Fibroblast of lung (primary cell): ENCODE results near the gene MITF.
"Not testable (repeated sequence)": the region's sequence is repeated elsewhere in the genome, so short reads cannot be mapped to it uniquely, and the experiment has no call there.

Experiments used
- EZH2 ChIP-seq: IDR thresholded peaks from 2 replicates; pipeline ENCODE4 v1.5.1; 2012; ENCODE audit warnings: low read length, control low read depth, mild to moderate bottlenecking; ENCODE audit errors: missing control alignments
- TF ChIP-seq, protein P1 (sequence below), 2 donors: IDR thresholded peaks in 1 of 2; conservative IDR thresholded peaks in 1 of 2; 1 replicate in 1 of 2; 2 replicates in 1 of 2; pipeline ENCODE4 v1.5.1; 2011 to 2012; ENCODE audit warnings: low read length in 2 of 2, control low read depth in 1 of 2, inconsistent platforms in 1 of 2, low read depth in 1 of 2, mild to moderate bottlenecking in 1 of 2

DNA sequence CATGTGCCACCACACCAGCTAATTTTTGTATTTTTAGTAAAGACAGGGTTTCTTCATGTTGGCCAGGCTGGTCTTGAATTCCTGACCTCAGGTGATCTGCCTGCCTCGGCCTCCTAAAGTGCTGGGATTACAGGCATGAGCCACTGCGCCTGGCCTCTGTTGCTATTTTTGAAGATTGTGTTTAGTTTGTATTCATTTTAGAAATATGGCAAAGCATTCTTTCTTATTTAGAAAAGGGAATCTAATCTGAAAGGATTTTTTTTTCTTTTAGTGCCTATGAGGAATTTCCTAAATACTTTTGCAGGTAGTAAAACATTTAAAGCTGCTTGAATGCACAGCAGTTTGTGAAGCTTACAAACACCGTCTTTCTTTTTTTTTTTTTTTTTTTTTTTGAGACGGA is 56.9 kb downstream of the MITF start:
- TF ChIP-seq, protein P1, sequence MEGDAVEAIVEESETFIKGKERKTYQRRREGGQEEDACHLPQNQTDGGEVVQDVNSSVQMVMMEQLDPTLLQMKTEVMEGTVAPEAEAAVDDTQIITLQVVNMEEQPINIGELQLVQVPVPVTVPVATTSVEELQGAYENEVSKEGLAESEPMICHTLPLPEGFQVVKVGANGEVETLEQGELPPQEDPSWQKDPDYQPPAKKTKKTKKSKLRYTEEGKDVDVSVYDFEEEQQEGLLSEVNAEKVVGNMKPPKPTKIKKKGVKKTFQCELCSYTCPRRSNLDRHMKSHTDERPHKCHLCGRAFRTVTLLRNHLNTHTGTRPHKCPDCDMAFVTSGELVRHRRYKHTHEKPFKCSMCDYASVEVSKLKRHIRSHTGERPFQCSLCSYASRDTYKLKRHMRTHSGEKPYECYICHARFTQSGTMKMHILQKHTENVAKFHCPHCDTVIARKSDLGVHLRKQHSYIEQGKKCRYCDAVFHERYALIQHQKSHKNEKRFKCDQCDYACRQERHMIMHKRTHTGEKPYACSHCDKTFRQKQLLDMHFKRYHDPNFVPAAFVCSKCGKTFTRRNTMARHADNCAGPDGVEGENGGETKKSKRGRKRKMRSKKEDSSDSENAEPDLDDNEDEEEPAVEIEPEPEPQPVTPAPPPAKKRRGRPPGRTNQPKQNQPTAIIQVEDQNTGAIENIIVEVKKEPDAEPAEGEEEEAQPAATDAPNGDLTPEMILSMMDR (conservative IDR thresholded peaks at IDR 0.05 in 1 of 2, IDR thresholded peaks at IDR 0.05 in 1 of 2; ENCODE audit: low read depth in 1 of 2, low read length in 2 of 2) = not testable (repeated sequence)
- not testable (repeated sequence) for TF ChIP-seq EZH2
